ENCODE results near the gene DGKA. TPM values are rescaled to one million over a fixed set of nuclear protein-coding genes. Genes with fewer than 3 reads are reported as not detected.

Gene DGKA
- total and polyA plus RNA-seq, 8 donors = 15.5 to 53.9 (median 23.4) TPM

GRCh38 chr12:55925870-55926737 is 4.9 kb upstream of the DGKA start:
- Histone ChIP-seq H3K27me3 (no peaks in the 10 kb centered on the region), H3K36me3 (no peaks in the 10 kb centered on the region), H3K9me3 (no peaks in the 10 kb centered on the region), H3K4me3 (peak overlapping the region; percentile 72 to 87 (median 78)), H3K4me1 (peaks cover 7 to 30% (median 18%) of the 10 kb centered on the region in 3 donors), H3K27ac (peak overlapping the region; percentile 70 to 94 (median 86))
- 4% methylated on average over 10 of the region's 10 CpGs for WGBS, 2 donors
- DNase-seq (no peak), FAIRE-seq (no peak), ATAC-seq (peak in 1 of 4 donors; percentile 2)
- no peak for TF ChIP-seq CTCF (IDR thresholded peaks at IDR 0.05)
- intact Hi-C loops (cut with DNase I) = no loop called here

GRCh38 chr12:55926738-55927587 is 4.0 kb upstream of the DGKA start:
- Histone ChIP-seq H3K4me3 (peak overlapping the region; percentile 72 to 87 (median 78)), H3K27me3 (no peaks in the 10 kb centered on the region), H3K27ac (peak overlapping the region; percentile 70 to 94 (median 86)), H3K4me1 (peaks cover 9 to 34% (median 18%) of the 10 kb centered on the region in 3 donors), H3K36me3 (no peaks in the 10 kb centered on the region), H3K9me3 (no peaks in the 10 kb centered on the region)
- peak; percentile 82 to 88 (median 85) for ATAC-seq
- FAIRE-seq = no peak
- intact Hi-C loops (cut with DNase I) = no loop called here
- WGBS, 2 donors = 0% methylated on average over 42 of the region's 42 CpGs
- peak; percentile 83 to 91 (median 86) for DNase-seq
- peak in 3 of 4 donors; percentile 20 to 36 (median 26) for TF ChIP-seq CTCF (IDR thresholded peaks at IDR 0.05)

GRCh38 chr12:55927588-55928502 is 3.1 kb upstream of the DGKA start, which contains the start of gene PYM1:
Gene PYM1, minus strand, starts transcription at chr12:55927894. Its CDS starts 133 bp downstream, at chr12:55927761.
- ATAC-seq (peak; percentile 66 to 72 (median 68)), FAIRE-seq (no peak), DNase-seq (peak; percentile 83 to 92 (median 85))
- no peaks in the 10 kb centered on the region for H3K27me3 ChIP-seq
- H3K4me3 ChIP-seq = peak within 1 kb of the TSS; percentile 72 to 87 (median 78)
- no peaks in the 10 kb centered on the region for H3K9me3 ChIP-seq
- intact Hi-C loops (cut with DNase I) = no loop called here
- H3K27ac ChIP-seq = peak within 1 kb of the TSS; percentile 70 to 94 (median 86)
- no peaks in the 10 kb centered on the region for H3K36me3 ChIP-seq
- WGBS, 2 donors = 2 to 4% methylated on average over 49 of the region's 49 CpGs
- no peak for TF ChIP-seq CTCF (IDR thresholded peaks at IDR 0.05)
- peaks cover 9 to 35% (median 20%) of the 10 kb centered on the region in 3 donors for H3K4me1 ChIP-seq

GRCh38 chr12:55929306-55929791 is 1.6 kb upstream of the DGKA start:
- Histone ChIP-seq H3K27ac (no peak overlapping the region), H3K4me1 (peaks cover 16 to 39% (median 26%) of the 10 kb centered on the region in 3 donors)

More at GRCh38 chr12:55929306-55929791, 1.6 kb upstream of the DGKA start:
- ATAC-seq (no peak), DNase-seq (no peak), FAIRE-seq (no peak)
- TF ChIP-seq CTCF (IDR thresholded peaks at IDR 0.05) = no peak
- Histone ChIP-seq H3K4me3 (no peak overlapping the region), H3K27me3 (no peaks in the 10 kb centered on the region), H3K36me3 (no peaks in the 10 kb centered on the region), H3K9me3 (no peaks in the 10 kb centered on the region)
- intact Hi-C loops (cut with DNase I) = no loop called here
- 62 to 73% methylated on average over 8 of the region's 8 CpGs for WGBS, 2 donors

Measured in pancreas (tissue), 10 donors.